SK-N-SH treated with all-trans-retinoic acid at 6 μM for 48 hours (cell line): ENCODE measurements around the gene NDUFB1.

Source experiments
- ARNTL ChIP-seq: fragments of 450-650 bp; formaldehyde crosslinking; IDR thresholded peaks from 2 replicates; pipeline ENCODE4 v1.5.0; 2020; ENCODE audit warnings: low read depth, mild to moderate bottlenecking, moderate library complexity, borderline replicate concordance
- BACH2 ChIP-seq: fragments of 250-450 bp; sonication (Bioruptor Pico); IDR thresholded peaks from 2 replicates; pipeline ENCODE4 v1.9.0; 2021; ENCODE audit warnings: mild to moderate bottlenecking, borderline replicate concordance
- CREB5 ChIP-seq: fragments of 250-450 bp; sonication (Bioruptor Pico); IDR thresholded peaks from 2 replicates; pipeline ENCODE4 v1.5.1; 2020; ENCODE audit warnings: low read depth, mild to moderate bottlenecking, moderate library complexity
- GLIS3 ChIP-seq: fragments of 250-450 bp; sonication (Bioruptor Pico); IDR thresholded peaks from 2 replicates; pipeline ENCODE4 v1.5.0; 2020; ENCODE audit warnings: mild to moderate bottlenecking, moderate library complexity
- ISL1 ChIP-seq: fragments of 250-450 bp; sonication (Bioruptor Pico); IDR thresholded peaks from 2 replicates; pipeline ENCODE4 v2.1.2; 2022; ENCODE audit warnings: mild to moderate bottlenecking, moderate library complexity
- OSR1 ChIP-seq: fragments of 250-450 bp; sonication (Bioruptor Pico); IDR thresholded peaks from 2 replicates; pipeline ENCODE4 v1.8.0; 2022; ENCODE audit warnings: moderate library complexity, mild to moderate bottlenecking, inconsistent platforms
- PPARA ChIP-seq: fragments of 250-450 bp; sonication (Bioruptor Pico); IDR thresholded peaks from 2 replicates; pipeline ENCODE4 v1.5.0; 2020; ENCODE audit warnings: mild to moderate bottlenecking, borderline replicate concordance
- SNAI2 ChIP-seq: fragments of 250-450 bp; sonication (Bioruptor Pico); IDR thresholded peaks from 2 replicates; pipeline ENCODE4 v1.5.0; 2020; ENCODE audit warnings: mild to moderate bottlenecking, moderate library complexity
- TOX ChIP-seq: fragments of 250-450 bp; sonication (Bioruptor Pico); IDR thresholded peaks from 2 replicates; pipeline ENCODE4 v1.8.0; 2021; ENCODE audit warnings: mild to moderate bottlenecking, moderate library complexity, borderline replicate concordance
- ZFP30 ChIP-seq: fragments of 450-650 bp; formaldehyde crosslinking; IDR thresholded peaks from 2 replicates; pipeline ENCODE4 v1.5.0; 2022; ENCODE audit warnings: mild to moderate bottlenecking, moderate library complexity
- ZNF565 ChIP-seq: fragments of 450-650 bp; formaldehyde crosslinking; conservative IDR thresholded peaks from 2 replicates; pipeline ENCODE4 v1.5.0; 2020; ENCODE audit warnings: low read depth, mild to moderate bottlenecking, moderate library complexity
- TF ChIP-seq, protein P1 (sequence below): fragments of 250-450 bp; sonication (Bioruptor Pico); IDR thresholded peaks from 2 replicates; pipeline ENCODE4 v1.8.0; 2020; ENCODE audit warnings: mild to moderate bottlenecking, moderate library complexity, borderline replicate concordance
- TF ChIP-seq, protein P2 (sequence below): fragments of 250-450 bp; sonication (Bioruptor Pico); IDR thresholded peaks from 2 replicates; pipeline ENCODE4 v1.8.0; 2021; ENCODE audit warnings: low read depth, mild to moderate bottlenecking, moderate library complexity, borderline replicate concordance

DNA sequence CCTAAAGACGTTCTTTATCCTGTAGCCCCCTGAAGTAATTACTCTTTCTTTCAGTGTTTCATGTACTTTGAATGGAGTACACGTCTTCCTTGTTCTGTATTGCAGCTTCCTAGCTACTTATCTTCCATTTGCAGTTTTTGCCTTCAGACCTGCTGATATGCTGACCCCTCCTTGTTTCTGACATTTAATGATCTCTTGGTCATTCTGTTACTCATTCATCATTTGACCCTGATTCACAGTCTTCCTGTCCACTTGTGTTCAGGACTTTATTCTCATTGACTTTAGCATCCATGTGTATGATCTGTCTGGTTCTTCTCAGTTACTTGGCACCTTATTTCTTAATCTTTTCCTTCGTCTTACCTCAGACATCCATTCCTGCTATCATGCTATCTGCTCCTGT, 22.5 kb upstream of the NDUFB1 start:
- TF ChIP-seq, protein P1, sequence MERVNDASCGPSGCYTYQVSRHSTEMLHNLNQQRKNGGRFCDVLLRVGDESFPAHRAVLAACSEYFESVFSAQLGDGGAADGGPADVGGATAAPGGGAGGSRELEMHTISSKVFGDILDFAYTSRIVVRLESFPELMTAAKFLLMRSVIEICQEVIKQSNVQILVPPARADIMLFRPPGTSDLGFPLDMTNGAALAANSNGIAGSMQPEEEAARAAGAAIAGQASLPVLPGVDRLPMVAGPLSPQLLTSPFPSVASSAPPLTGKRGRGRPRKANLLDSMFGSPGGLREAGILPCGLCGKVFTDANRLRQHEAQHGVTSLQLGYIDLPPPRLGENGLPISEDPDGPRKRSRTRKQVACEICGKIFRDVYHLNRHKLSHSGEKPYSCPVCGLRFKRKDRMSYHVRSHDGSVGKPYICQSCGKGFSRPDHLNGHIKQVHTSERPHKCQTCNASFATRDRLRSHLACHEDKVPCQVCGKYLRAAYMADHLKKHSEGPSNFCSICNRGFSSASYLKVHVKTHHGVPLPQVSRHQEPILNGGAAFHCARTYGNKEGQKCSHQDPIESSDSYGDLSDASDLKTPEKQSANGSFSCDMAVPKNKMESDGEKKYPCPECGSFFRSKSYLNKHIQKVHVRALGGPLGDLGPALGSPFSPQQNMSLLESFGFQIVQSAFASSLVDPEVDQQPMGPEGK (CRISPR knock-in tag), result no peak
- TF ChIP-seq CREB5 (CRISPR knock-in tag) (no peak), ARNTL (CRISPR knock-in tag) (no peak), PPARA (CRISPR knock-in tag) (no peak), GLIS3 (no peak), ZFP30 (CRISPR knock-in tag) (no peak), SNAI2 (no peak), BACH2 (CRISPR knock-in tag) (no peak), TOX (CRISPR knock-in tag) (no peak), OSR1 (no peak), ISL1 (no peak), ZNF565 (CRISPR knock-in tag) (no peak)
- TF ChIP-seq, protein P2, sequence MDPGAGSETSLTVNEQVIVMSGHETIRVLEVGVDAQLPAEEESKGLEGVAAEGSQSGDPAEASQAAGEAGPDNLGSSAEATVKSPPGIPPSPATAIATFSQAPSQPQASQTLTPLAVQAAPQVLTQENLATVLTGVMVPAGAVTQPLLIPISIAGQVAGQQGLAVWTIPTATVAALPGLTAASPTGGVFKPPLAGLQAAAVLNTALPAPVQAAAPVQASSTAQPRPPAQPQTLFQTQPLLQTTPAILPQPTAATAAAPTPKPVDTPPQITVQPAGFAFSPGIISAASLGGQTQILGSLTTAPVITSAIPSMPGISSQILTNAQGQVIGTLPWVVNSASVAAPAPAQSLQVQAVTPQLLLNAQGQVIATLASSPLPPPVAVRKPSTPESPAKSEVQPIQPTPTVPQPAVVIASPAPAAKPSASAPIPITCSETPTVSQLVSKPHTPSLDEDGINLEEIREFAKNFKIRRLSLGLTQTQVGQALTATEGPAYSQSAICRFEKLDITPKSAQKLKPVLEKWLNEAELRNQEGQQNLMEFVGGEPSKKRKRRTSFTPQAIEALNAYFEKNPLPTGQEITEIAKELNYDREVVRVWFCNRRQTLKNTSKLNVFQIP (CRISPR knock-in tag), result no peak
